Pancreas (tissue), 10 donors: Measurements from ENCODE around the gene RABGAP1L. TPM values are rescaled to one million over a fixed set of nuclear protein-coding genes. Genes with fewer than 3 reads are reported as not detected.
"Not testable (repeated sequence)": the region's sequence is repeated elsewhere in the genome, so short reads cannot be mapped to it uniquely, and the experiment has no call there.

Experiments
- ATAC-seq, 4 donors: fragments of 200-7000 bp; cut with Tn5 transposase; one replicate each; pipeline versions ENCODE4 v1.8.0 to v1.9.1; 2020; ENCODE audit warnings: mild to moderate bottlenecking in 4 of 4, moderate library complexity in 4 of 4
- DNase-seq, 6 donors: peaks; one replicate each; pipeline ENCODE4 v3.0.0-alpha.2; 2020
- FAIRE-seq: peaks from 2 replicates; lab custom pipeline; 2012; peaks lifted over from hg19 to GRCh38; lab: Jason Lieb, UNC
- H3K27ac ChIP-seq, 4 donors: fragments of 200-600 bp; sonication (generic); 1 replicate in 3 of 4; 2 replicates in 1 of 4; pipeline versions ENCODE4 v1.5.0 to v1.8.0; 2020
- H3K27me3 ChIP-seq, 4 donors: fragments of 200-600 bp; one replicate each; pipeline ENCODE4 v1.8.0; 2021
- H3K36me3 ChIP-seq, 3 donors: fragments of 200-600 bp; sonication (generic) in 1 of 3; one replicate each; pipeline versions ENCODE4 v1.5.0 to v1.8.0; 2020 to 2021
- H3K4me1 ChIP-seq, 3 donors: fragments of 200-600 bp; one replicate each; pipeline ENCODE4 v1.8.0; 2021
- H3K4me3 ChIP-seq, 4 donors: fragments of 200-600 bp; sonication (generic) in 2 of 4; one replicate each; pipeline versions ENCODE4 v1.5.0 to v1.8.0; 2020 to 2021
- H3K9me3 ChIP-seq, 4 donors: fragments of 200-600 bp; one replicate each; pipeline ENCODE4 v1.8.0; 2021
- CTCF ChIP-seq, 4 donors: fragments of 200-600 bp; sonication (generic) in 3 of 4; IDR thresholded peaks; one replicate each; pipeline versions ENCODE4 v1.5.0 to v1.8.0; 2021; ENCODE audit warnings: antibody characterized with exemption in 4 of 4
- WGBS, 2 donors: extraction: QIAGEN DNeasy Blood & Tissue Kit; methylation state at CpG; one replicate each; pipeline ENCODE4 v1.1.7; 2013; 5-methylcytosine and 5-hydroxymethylcytosine counted together
- intact Hi-C, 3 donors: fragments of 100-400 bp; cut with DNase I; formaldehyde crosslinking; loops; one replicate each; pipeline versions ENCODE4 v1.11.1 to v1.14.2; 2022
- polyA plus RNA-seq, 2 donors: library from polyadenylated mRNA; stranded (reverse); fragments of 200-250 nt; gene quantifications; one replicate each; pipeline ENCODE4 v1.2.3, GENCODE V29; 2013
- total RNA-seq, 6 donors: library from RNA; stranded (reverse); fragmentation: NEBNext Ultra II Directional in 4 of 6; extraction: Animal tissue kit (Norgen Biotek cat#: 25700) in 4 of 6; gene quantifications; one replicate each; pipeline versions ENCODE4 v1.2.1 to v1.2.4, GENCODE V29; 2021 to 2023
- donor health status: healthy with polysubstance abuse.
- donor health status: DM: no; HTN: no; CAD: no; lungs with moderate emphysema.
- donor health status: DM: no; HTN: no; CAD: no.
- donor health status: control.
- donor health status: control.
- donor health status: Bipolar disorder and iron deficiency.
- donor health status: DM: yes; HTN: yes; CAD: no.
- donor health status: DM: no; HTN: no; CAD: no.
- donor health status: DM: no; HTN: no; CAD: no.
- donor health status: DM: yes; HTN: yes; CAD: no.

Gene RABGAP1L
- total and polyA plus RNA-seq, 8 donors, result 13.9 to 64.8 (median 36.1) TPM

- H3K4me1 ChIP-seq, result no peaks in the 10 kb centered on the region
- WGBS, 2 donors, result 95 to 97% methylated on average over 3 of the region's 3 CpGs
- TF ChIP-seq CTCF (IDR thresholded peaks at IDR 0.05), result no peak
- H3K36me3 ChIP-seq, result no peaks in the 10 kb centered on the region
- ATAC-seq, result no peak
- no peak for DNase-seq
- H3K27me3 ChIP-seq, result no peaks in the 10 kb centered on the region
- H3K27ac ChIP-seq, result no peak overlapping the region
- H3K9me3 ChIP-seq, result no peaks in the 10 kb centered on the region
- intact Hi-C loops, result no loop called here
- FAIRE-seq, result no peak
- no peak overlapping the region for H3K4me3 ChIP-seq
Observed at GRCh38 chr1:174703309-174703708, 544.0 kb downstream of the RABGAP1L start.

GRCh38 chr1:174704300-174704699 lies 545.0 kb downstream of the RABGAP1L start:
- Histone ChIP-seq H3K27me3 (no peaks in the 10 kb centered on the region), H3K36me3 (no peaks in the 10 kb centered on the region), H3K9me3 (no peaks in the 10 kb centered on the region), H3K4me1 (no peaks in the 10 kb centered on the region), H3K4me3 (no peak overlapping the region), H3K27ac (no peak overlapping the region)
- intact Hi-C loops, result no loop called here
- DNase-seq, result no peak
- FAIRE-seq, result no peak
- ATAC-seq, result no peak
- no peak for TF ChIP-seq CTCF (IDR thresholded peaks at IDR 0.05)
- WGBS, 2 donors, result 90 to 93% methylated on average over 1 of the region's 1 CpG

- ATAC-seq, result no peak
- Histone ChIP-seq H3K36me3 (no peaks in the 10 kb centered on the region), H3K27me3 (no peaks in the 10 kb centered on the region), H3K4me1 (no peaks in the 10 kb centered on the region), H3K9me3 (no peaks in the 10 kb centered on the region), H3K27ac (no peak overlapping the region), H3K4me3 (no peak overlapping the region)
- 98% methylated on average over 47 to 50 of the region's 50 CpGs for WGBS, 2 donors
- FAIRE-seq, result no peak
- no peak for TF ChIP-seq CTCF (IDR thresholded peaks at IDR 0.05)
- DNase-seq, result peak in 1 of 6 donors; percentile 69
- intact Hi-C loops, result loop anchor here in 1 of 3 donors (10.0 kb wide), 1 partner anchor 1984 kb away; no protein-coding TSS in a partner anchor
Observed at GRCh38 chr1:174710868-174711845, 551.8 kb downstream of the RABGAP1L start.

GRCh38 chr1:174711848-174712247 lies 552.5 kb downstream of the RABGAP1L start:
- intact Hi-C loops, result loop anchor here in 1 of 3 donors (10.0 kb wide), 1 partner anchor 1983 kb away; no protein-coding TSS in a partner anchor
- not testable (repeated sequence) for H3K27me3 ChIP-seq, H3K27ac ChIP-seq, H3K4me3 ChIP-seq, H3K9me3 ChIP-seq, H3K4me1 ChIP-seq, FAIRE-seq, ATAC-seq, DNase-seq, H3K36me3 ChIP-seq
- 92 to 96% methylated on average over 8 of the region's 8 CpGs for WGBS, 2 donors

GRCh38 chr1:174712541-174712940 lies 553.2 kb downstream of the RABGAP1L start:
- H3K27me3 ChIP-seq, result no peaks in the 10 kb centered on the region
- H3K36me3 ChIP-seq, result no peaks in the 10 kb centered on the region
- intact Hi-C loops, result loop anchor here in 1 of 3 donors (10.0 kb wide), 1 partner anchor 1982 kb away; no protein-coding TSS in a partner anchor
- 93 to 95% methylated on average over 8 of the region's 8 CpGs for WGBS, 2 donors
- TF ChIP-seq CTCF (IDR thresholded peaks at IDR 0.05), result no peak
- DNase-seq, result no peak
- no peak for FAIRE-seq
- ATAC-seq, result no peak
- H3K4me3 ChIP-seq, result no peak overlapping the region
- H3K4me1 ChIP-seq, result no peaks in the 10 kb centered on the region
- H3K9me3 ChIP-seq, result no peaks in the 10 kb centered on the region
- no peak overlapping the region for H3K27ac ChIP-seq
